ENCODE data around the gene SPAG8.

Gene SPAG8

DNA sequence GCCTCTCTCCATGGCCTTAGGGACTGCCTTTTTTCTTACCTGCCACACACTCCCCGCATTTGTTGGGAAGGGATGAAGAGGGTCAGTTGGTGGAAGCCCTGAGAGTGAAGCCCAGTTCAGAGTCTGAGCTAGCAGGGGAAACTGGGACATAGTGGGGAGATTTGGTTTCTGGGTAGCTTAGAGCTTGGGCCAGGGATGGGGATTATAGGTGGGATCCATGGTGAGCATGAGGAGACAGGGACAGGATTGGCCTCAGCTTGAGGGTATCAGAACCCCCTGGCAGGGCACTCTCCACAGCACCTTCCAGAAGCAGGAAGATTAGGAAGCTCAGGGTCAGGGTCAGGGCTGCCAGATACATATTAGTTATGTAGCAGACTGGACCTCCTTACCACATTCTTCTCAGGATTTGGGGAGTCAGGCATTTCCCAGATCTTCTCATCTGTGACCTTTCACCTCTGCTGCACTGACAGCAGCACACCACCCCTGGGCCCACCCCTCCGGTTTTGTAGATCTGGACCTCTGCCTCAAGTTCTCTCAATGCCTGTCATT, 40.3 kb upstream of the SPAG8 start:
- Histone ChIP-seq H3K4me1 (ENCODE audit: control insufficient read depth, insufficient read depth, low read length) (no peaks in the 10 kb centered on the region), H3K9me3 (ENCODE audit: control insufficient read depth, low read length) (no peaks in the 10 kb centered on the region), H3K4me3 (ENCODE audit: insufficient read depth, low read depth, low read length) (no peak overlapping the region), H3K27ac (ENCODE audit: insufficient read depth, low read depth, low read length, poor library complexity, severe bottlenecking) (no peak overlapping the region), H3K36me3 (ENCODE audit: control insufficient read depth, insufficient read depth, low read length) (no peaks in the 10 kb centered on the region), H3K27me3 (ENCODE audit: control insufficient read depth, insufficient read depth, low read length, poor library complexity, severe bottlenecking) (peaks cover 1% of the 10 kb centered on the region)
- 94 to 99% methylated on average over 2 of the region's 2 CpGs for WGBS, 2 experiments

DNA sequence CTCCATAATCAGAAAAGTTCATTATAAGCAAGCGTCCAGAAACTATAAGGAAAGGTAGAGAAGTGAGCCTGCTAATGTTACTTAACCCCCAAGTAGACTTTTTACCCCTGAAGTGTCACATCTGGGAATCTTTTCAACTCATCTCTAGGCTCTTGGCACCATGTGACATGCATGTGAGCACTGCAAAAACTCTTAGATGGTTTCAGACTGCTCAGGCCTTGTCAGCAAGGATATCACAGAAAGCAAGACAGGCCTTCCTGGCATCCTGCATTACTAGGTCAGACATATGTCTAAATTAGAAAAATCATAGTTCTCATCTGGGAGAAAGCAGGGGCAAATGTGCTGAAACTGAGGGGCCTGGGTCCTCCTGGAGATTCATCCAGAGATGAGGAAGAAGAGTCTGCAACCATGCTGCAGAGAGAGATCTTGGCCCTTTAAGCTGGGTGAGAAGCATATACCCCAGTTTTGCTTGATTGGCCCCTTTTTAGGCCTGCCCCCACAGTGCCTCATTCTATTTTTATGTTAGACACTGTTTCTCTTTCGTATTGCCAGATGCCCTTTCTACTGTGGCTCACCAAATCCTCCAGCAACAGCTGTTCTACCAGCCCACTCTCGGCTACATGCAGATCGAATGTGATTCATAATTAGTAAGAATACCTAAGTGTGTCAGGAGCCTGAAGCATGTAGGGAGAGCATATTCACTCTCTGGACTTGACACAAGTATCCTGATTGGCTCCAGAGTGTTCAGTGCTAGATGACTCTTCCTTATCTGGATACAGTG, 35.9 kb upstream of the SPAG8 start:
- no peaks in the 10 kb centered on the region for H3K9me3 ChIP-seq (ENCODE audit: control insufficient read depth, low read length)
- no peak overlapping the region for H3K4me3 ChIP-seq (ENCODE audit: insufficient read depth, low read depth, low read length)
- WGBS, 2 experiments: 93 to 98% methylated on average over 4 of the region's 4 CpGs
- H3K27ac ChIP-seq (ENCODE audit: insufficient read depth, low read depth, low read length, poor library complexity, severe bottlenecking): no peak overlapping the region
- H3K4me1 ChIP-seq (ENCODE audit: control insufficient read depth, insufficient read depth, low read length): no peaks in the 10 kb centered on the region
- peaks cover 27% of the 10 kb centered on the region for H3K27me3 ChIP-seq (ENCODE audit: control insufficient read depth, insufficient read depth, low read length, poor library complexity, severe bottlenecking)
- peaks cover 8% of the 10 kb centered on the region for H3K36me3 ChIP-seq (ENCODE audit: control insufficient read depth, insufficient read depth, low read length)

DNA sequence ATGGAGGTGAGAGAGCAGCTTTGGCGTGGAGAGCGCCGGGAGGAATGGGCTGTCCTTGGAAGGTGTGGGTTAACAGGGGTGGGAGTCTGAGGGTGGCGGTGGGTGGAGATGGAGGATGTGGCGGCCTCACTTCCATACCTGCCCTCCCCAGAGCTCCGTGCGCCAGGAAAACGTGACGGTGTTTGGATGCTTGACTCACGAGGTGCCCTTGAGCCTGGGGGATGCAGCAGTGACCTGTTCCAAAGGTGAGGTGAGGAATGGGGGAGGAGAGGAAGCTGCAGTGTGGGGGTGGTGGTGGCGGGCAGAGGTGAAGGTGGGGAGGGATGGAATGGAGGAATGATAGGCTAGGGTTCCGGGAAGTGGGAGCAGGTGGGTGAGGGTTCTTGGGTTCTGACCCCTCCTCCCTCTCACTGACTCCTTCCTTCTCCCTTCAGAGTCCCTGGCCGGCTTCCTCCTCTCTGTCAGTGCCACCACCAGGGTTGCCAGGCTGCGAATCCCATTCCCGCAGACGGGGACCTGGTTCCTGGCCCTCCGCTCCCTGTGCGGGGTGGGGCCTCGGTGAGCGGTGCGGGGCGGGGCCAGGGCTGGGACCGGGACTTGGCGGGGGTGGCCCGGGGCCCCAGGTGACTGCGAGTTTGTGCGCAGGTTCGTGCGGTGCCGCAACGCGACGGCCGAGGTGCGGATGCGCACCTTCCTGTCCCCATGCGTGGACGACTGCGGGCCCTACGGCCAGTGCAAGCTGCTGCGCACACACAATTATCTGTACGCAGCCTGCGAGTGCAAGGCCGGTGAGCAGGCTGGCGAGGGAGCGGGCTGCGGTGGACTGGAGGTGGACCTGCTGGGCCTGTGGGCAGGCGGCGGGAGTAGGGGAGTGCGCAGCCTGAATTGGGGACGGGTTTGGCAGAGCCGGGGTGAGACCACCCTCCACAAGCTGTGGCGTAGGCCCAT, 34.0 kb upstream of the SPAG8 start:
- Histone ChIP-seq H3K27ac (ENCODE audit: insufficient read depth, low read depth, low read length, poor library complexity, severe bottlenecking) (no peak overlapping the region), H3K27me3 (ENCODE audit: control insufficient read depth, insufficient read depth, low read length, poor library complexity, severe bottlenecking) (peaks cover 27% of the 10 kb centered on the region), H3K9me3 (ENCODE audit: control insufficient read depth, low read length) (no peaks in the 10 kb centered on the region), H3K4me1 (ENCODE audit: control insufficient read depth, insufficient read depth, low read length) (no peaks in the 10 kb centered on the region), H3K36me3 (ENCODE audit: control insufficient read depth, insufficient read depth, low read length) (peaks cover 8% of the 10 kb centered on the region), H3K4me3 (ENCODE audit: insufficient read depth, low read depth, low read length) (peak overlapping the region; percentile 7)
- 35 to 38% methylated on average over 52 to 53 of the region's 53 CpGs for WGBS, 2 experiments

DNA sequence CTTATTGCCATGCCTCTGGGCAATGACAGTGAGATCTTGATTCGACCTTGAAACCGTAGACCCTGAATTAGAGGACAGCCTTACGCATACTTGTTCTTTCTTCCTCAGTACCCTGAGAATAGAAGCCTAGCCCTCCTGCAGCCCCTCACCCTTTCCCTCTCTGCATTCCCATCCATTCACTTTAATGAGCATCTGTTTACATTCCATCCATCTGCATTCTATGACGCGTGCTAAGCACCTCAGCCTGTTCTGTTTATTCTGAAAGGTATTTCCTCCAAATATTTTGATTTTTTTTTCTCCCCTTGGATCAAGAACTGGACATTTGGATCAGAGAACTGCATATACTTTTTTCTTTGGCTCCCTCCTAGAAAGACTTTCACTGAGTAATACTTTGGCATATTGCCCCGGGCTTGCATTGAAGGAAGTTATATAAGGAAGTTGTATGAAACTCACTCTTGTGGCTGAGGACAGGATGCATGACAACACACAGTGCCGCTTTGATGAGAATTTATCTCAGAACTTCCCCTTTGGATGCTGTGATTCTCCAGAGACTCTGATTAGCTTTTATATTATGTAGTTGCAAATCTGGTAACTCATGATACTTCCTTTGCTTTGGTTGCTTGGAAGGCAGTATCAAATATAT, 32.7 kb upstream of the SPAG8 start:
- no peak overlapping the region for H3K27ac ChIP-seq (ENCODE audit: insufficient read depth, low read depth, low read length, poor library complexity, severe bottlenecking)
- peaks cover 27% of the 10 kb centered on the region for H3K27me3 ChIP-seq (ENCODE audit: control insufficient read depth, insufficient read depth, low read length, poor library complexity, severe bottlenecking)
- WGBS, 2 experiments: 58 to 68% methylated on average over 7 of the region's 7 CpGs
- no peaks in the 10 kb centered on the region for H3K9me3 ChIP-seq (ENCODE audit: control insufficient read depth, low read length)
- no peaks in the 10 kb centered on the region for H3K4me1 ChIP-seq (ENCODE audit: control insufficient read depth, insufficient read depth, low read length)
- H3K4me3 ChIP-seq (ENCODE audit: insufficient read depth, low read depth, low read length): no peak overlapping the region
- H3K36me3 ChIP-seq (ENCODE audit: control insufficient read depth, insufficient read depth, low read length): peaks cover 8% of the 10 kb centered on the region

DNA sequence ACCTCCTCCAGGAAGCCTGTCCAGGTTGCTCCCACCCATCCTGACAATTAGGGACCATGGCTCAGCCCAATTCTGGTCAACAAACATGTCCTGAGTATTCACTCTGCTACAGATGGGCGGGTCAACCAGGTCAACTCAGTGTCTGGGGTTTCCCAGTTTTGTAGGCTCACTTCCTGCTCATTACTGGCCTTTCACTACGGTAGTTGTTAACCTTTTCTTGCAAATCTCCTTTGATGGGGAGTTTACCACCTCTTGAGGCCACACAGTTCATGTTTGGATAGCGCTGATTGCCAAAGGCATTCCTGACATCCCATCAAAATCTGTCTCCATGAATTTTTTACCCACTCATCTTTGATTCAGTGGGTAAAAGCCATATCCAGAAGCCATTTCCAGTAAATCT, 30.7 kb upstream of the SPAG8 start:
- H3K27me3 ChIP-seq (ENCODE audit: control insufficient read depth, insufficient read depth, low read length, poor library complexity, severe bottlenecking): peaks cover 27% of the 10 kb centered on the region
- H3K9me3 ChIP-seq (ENCODE audit: control insufficient read depth, low read length): no peaks in the 10 kb centered on the region
- WGBS, 2 experiments: 91 to 94% methylated on average over 3 of the region's 3 CpGs

DNA sequence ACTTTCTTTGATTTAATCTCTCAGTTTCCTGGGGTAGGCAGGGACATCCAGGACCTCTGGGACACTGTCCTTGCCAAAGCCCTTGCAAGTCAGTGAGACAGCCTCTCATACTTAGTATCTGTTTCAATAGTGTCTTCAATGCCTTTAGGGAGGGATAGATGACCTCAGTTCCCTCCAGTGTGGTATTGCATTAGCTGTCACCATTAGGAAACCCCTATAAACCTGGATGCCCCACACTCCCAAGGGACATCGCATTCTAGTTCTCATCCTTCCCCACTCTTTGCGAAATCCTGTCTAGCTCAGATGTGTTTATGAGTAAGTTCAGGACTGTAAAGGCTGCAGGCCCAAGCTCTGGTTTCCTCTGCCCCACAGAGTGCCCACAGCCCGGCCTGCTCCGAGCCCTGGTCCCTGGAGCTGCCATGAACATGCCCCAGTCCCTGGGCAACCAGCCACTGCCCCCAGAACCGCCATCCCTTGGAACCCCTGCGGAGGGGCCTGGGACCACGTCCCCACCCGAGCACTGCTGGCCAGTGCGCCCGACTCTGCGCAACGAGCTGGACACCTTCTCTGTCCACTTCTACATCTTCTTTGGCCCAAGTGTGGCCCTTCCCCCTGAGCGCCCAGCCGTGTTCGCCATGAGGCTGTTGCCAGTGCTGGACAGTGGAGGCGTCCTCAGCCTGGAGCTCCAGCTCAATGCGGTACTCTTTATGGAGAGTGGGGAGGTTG, 30.1 kb upstream of the SPAG8 start:
- Histone ChIP-seq H3K4me1 (ENCODE audit: control insufficient read depth, insufficient read depth, low read length) (no peaks in the 10 kb centered on the region), H3K27ac (ENCODE audit: insufficient read depth, low read depth, low read length, poor library complexity, severe bottlenecking) (no peak overlapping the region), H3K9me3 (ENCODE audit: control insufficient read depth, low read length) (no peaks in the 10 kb centered on the region), H3K36me3 (ENCODE audit: control insufficient read depth, insufficient read depth, low read length) (peaks cover 7% of the 10 kb centered on the region), H3K4me3 (ENCODE audit: insufficient read depth, low read depth, low read length) (no peak overlapping the region), H3K27me3 (ENCODE audit: control insufficient read depth, insufficient read depth, low read length, poor library complexity, severe bottlenecking) (peaks cover 24% of the 10 kb centered on the region)
- 95 to 96% methylated on average over 17 of the region's 17 CpGs for WGBS, 2 experiments

More for the DNA sequence above, 30.7 kb upstream of the SPAG8 start:
- Histone ChIP-seq H3K27ac (ENCODE audit: insufficient read depth, low read depth, low read length, poor library complexity, severe bottlenecking) (no peak overlapping the region), H3K4me1 (ENCODE audit: control insufficient read depth, insufficient read depth, low read length) (no peaks in the 10 kb centered on the region), H3K36me3 (ENCODE audit: control insufficient read depth, insufficient read depth, low read length) (peaks cover 8% of the 10 kb centered on the region), H3K4me3 (ENCODE audit: insufficient read depth, low read depth, low read length) (no peak overlapping the region)

DNA sequence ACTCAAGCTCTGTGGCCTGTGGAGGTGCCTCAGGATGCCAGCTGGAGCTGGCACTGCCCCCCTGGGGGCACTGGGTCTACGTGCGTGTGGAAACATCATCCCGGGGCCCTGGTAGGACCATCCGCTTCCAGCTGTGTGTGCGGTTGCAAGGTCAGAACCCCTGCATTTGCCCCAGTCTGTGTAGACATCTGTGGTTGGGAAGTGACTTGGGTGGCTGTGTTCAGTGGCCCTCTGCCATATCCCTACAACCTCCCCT, 29.5 kb upstream of the SPAG8 start:
- WGBS, 2 experiments: 86 to 91% methylated on average over 5 of the region's 5 CpGs
- H3K36me3 ChIP-seq (ENCODE audit: control insufficient read depth, insufficient read depth, low read length): peaks cover under 1% of the 10 kb centered on the region
- no peaks in the 10 kb centered on the region for H3K4me1 ChIP-seq (ENCODE audit: control insufficient read depth, insufficient read depth, low read length)
- H3K4me3 ChIP-seq (ENCODE audit: insufficient read depth, low read depth, low read length): no peak overlapping the region
- H3K27me3 ChIP-seq (ENCODE audit: control insufficient read depth, insufficient read depth, low read length, poor library complexity, severe bottlenecking): peaks cover 18% of the 10 kb centered on the region
- no peak overlapping the region for H3K27ac ChIP-seq (ENCODE audit: insufficient read depth, low read depth, low read length, poor library complexity, severe bottlenecking)
- no peaks in the 10 kb centered on the region for H3K9me3 ChIP-seq (ENCODE audit: control insufficient read depth, low read length)

DNA sequence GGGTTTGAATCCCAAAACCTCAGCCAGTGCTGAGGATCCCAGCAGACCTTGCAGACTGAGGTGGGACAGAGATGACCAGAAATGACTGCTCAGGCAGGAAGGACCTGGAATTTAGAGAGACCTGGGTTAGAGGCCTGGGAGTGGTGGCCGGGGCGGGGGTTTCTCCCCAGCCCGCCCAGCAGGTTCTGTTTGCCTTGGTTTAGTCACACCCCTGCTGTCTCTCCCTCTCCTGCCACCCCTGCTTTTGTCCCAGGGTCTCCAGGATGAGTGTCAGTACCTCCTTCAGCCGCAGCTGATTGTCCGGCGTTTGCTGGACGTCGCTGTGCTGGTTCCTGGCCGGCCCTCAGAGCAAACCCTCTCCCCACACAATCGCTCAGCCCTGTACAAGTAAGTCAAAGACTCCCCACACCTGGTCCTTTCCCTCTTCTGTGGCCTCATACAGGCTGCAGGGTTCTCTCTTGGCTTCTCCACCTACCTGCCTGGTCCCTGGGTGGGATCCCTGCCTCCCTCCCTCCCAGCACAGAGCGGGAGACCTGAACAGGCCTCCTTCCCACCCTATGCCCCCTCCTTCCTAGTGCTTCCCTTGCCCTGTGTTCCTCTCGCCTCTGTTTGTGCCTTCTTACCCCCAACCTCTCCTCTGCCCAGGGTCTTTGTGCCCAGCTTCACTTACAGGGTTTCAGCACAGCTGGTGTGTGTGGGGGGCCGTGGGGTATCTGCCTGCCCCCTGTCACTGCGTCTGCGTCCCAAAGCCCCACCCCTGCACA, 29.0 kb upstream of the SPAG8 start:
- H3K4me3 ChIP-seq (ENCODE audit: insufficient read depth, low read depth, low read length): no peak overlapping the region
- H3K36me3 ChIP-seq (ENCODE audit: control insufficient read depth, insufficient read depth, low read length): no peaks in the 10 kb centered on the region
- 83 to 86% methylated on average over 15 of the region's 15 CpGs for WGBS, 2 experiments
- no peaks in the 10 kb centered on the region for H3K9me3 ChIP-seq (ENCODE audit: control insufficient read depth, low read length)
- H3K4me1 ChIP-seq (ENCODE audit: control insufficient read depth, insufficient read depth, low read length): no peaks in the 10 kb centered on the region
- H3K27me3 ChIP-seq (ENCODE audit: control insufficient read depth, insufficient read depth, low read length, poor library complexity, severe bottlenecking): peaks cover 12% of the 10 kb centered on the region
- H3K27ac ChIP-seq (ENCODE audit: insufficient read depth, low read depth, low read length, poor library complexity, severe bottlenecking): no peak overlapping the region

DNA sequence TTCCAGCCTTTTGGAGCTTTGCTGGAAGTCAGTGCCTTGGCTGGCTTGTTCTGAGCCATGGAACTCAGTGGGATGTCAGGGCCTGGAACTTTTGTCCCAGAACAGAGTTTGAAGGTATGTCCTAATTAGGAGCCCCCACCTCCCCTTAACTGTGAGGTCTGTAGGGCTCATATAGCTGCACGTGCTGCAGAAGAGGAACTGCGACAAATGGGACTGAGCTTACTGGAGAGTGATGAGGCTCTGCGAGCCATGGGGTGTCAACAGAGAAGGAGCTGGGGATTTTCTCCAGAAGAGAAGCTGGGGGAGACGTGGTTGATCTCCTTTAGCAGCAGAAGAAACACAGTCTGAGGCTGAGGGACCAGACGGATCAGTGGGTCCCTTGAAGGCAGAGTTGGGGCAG, 27.9 kb upstream of the SPAG8 start:
- no peaks in the 10 kb centered on the region for H3K4me1 ChIP-seq (ENCODE audit: control insufficient read depth, insufficient read depth, low read length)
- H3K9me3 ChIP-seq (ENCODE audit: control insufficient read depth, low read length): no peaks in the 10 kb centered on the region
- peaks cover 1% of the 10 kb centered on the region for H3K27me3 ChIP-seq (ENCODE audit: control insufficient read depth, insufficient read depth, low read length, poor library complexity, severe bottlenecking)
- no peak overlapping the region for H3K27ac ChIP-seq (ENCODE audit: insufficient read depth, low read depth, low read length, poor library complexity, severe bottlenecking)
- H3K4me3 ChIP-seq (ENCODE audit: insufficient read depth, low read depth, low read length): no peak overlapping the region
- 90 to 96% methylated on average over 5 of the region's 5 CpGs for WGBS, 2 experiments
- no peaks in the 10 kb centered on the region for H3K36me3 ChIP-seq (ENCODE audit: control insufficient read depth, insufficient read depth, low read length)

All from ectodermal cell (in vitro differentiated cells).